Measurements from ENCODE around the gene TENM4. TPM values are rescaled to one million over a fixed set of nuclear protein-coding genes. Genes with fewer than 3 reads are reported as not detected.

Gene TENM4
- polyA plus RNA-seq, 1 of the 3 experiments (the other 2 are of a cell fraction) = 16.7 TPM

- Histone ChIP-seq H3K27ac (ENCODE audit: low read depth in 2 of 2, low read length in 1 of 2) (peak overlapping the region in 1 of 2 experiments; percentile 94; a peak in 2 of 4 replicates), H3K9me3 (no peaks in the 10 kb centered on the region), H3K9me2 (no peaks in the 10 kb centered on the region), H3K4me1 (ENCODE audit: control insufficient read depth in 1 of 2, insufficient read depth in 2 of 2, low read depth in 1 of 2, low read length in 1 of 2) (peaks cover 0 to 44% of the 10 kb centered on the region in 2 experiments; a peak in 2 of 4 replicates), H3K4me2 (no peak overlapping the region), H3K27me3 (ENCODE audit: insufficient read depth) (no peaks in the 10 kb centered on the region), H3K36me3 (replicated peaks in 1 of 2; ENCODE audit: control insufficient read depth in 1 of 2, insufficient read depth in 2 of 2, low read length in 1 of 2) (peaks cover 0 to 37% of the 10 kb centered on the region in 2 experiments), H2AFZ (ENCODE audit: low read depth) (no peak overlapping the region), H3F3A (replicated peaks; ENCODE audit: insufficient read depth) (no peaks in the 10 kb centered on the region), H3K4me3 (ENCODE audit: low read depth in 2 of 2, low read length in 1 of 2) (no peak overlapping the region), H3K9ac (no peak overlapping the region), H4K20me1 (ENCODE audit: insufficient read depth) (no peaks in the 10 kb centered on the region), H3K79me2 (ENCODE audit: insufficient read depth) (no peaks in the 10 kb centered on the region)
- ChIA-PET CTCF (interaction anchor here (1.1 to 1.9 kb wide), 2 partner anchors 8 to 14 kb away, joined by 3 to 12 read pairs; no protein-coding TSS in a partner anchor), POLR2A (interaction anchor here (0.6 to 0.7 kb wide), 2 partner anchors 16 to 1843 kb away, joined by 3 read pairs; no protein-coding TSS in a partner anchor)
- TF ChIP-seq GATA2 (CRISPR knock-in tag; IDR thresholded peaks at IDR 0.05) = peak; percentile 47; the same call in 1 of the 2 replicates
- TF ChIP-seq RAD21 (IDR thresholded peaks at IDR 0.05; ENCODE audit: low read length) = 0 out of 2 replicates have a peak, but pooled peaks have one; percentile 13
- 0 out of 2 replicates have a peak, but pooled peaks have one; percentile 25 for TF ChIP-seq RCOR1 (IDR thresholded peaks at IDR 0.05; ENCODE audit: low read length)
- no peak for TF ChIP-seq TEAD4 (IDR thresholded peaks at IDR 0.05; ENCODE audit: borderline replicate concordance, insufficient read depth)
- peak in 1 of 2 experiments; percentile 69; a peak in 1 of 4 replicates for TF ChIP-seq EP300 (IDR thresholded peaks at IDR 0.05; ENCODE audit: borderline replicate concordance in 1 of 2, low read depth in 1 of 2, low read length in 1 of 2)
- TF ChIP-seq MXI1 (IDR thresholded peaks at IDR 0.05; ENCODE audit: low read depth, low read length) = peak; percentile 19; the same call in 1 of the 2 replicates
- peak; percentile 36 for DNase-seq
- WGBS (ENCODE audit: low lambda C conversion rate) = 71% methylated on average over 8 of the region's 8 CpGs
These were observed 710.5 kb downstream of the TENM4 start for GRCh38 chr11:78730267-78730824.

GRCh38 chr11:78727816-78728215 lies 713.0 kb downstream of the TENM4 start:
- no peaks in the 10 kb centered on the region for H3F3A ChIP-seq (replicated peaks; ENCODE audit: insufficient read depth)
- H3K27ac ChIP-seq (ENCODE audit: low read depth in 2 of 2, low read length in 1 of 2) = no peak overlapping the region; a peak in 1 of 4 replicates
- no peaks in the 10 kb centered on the region for H3K9me2 ChIP-seq
- H4K20me1 ChIP-seq (ENCODE audit: insufficient read depth) = no peaks in the 10 kb centered on the region
- H3K9me3 ChIP-seq = no peaks in the 10 kb centered on the region
- H3K4me1 ChIP-seq (ENCODE audit: control insufficient read depth in 1 of 2, insufficient read depth in 2 of 2, low read depth in 1 of 2, low read length in 1 of 2) = peaks cover 0 to 35% of the 10 kb centered on the region in 2 experiments; a peak in 2 of 4 replicates
- no peaks in the 10 kb centered on the region for H3K79me2 ChIP-seq (ENCODE audit: insufficient read depth)
- WGBS (ENCODE audit: low lambda C conversion rate) = 89% methylated on average over 5 of the region's 5 CpGs
- ChIA-PET CTCF (interaction anchor here (0.7 kb wide), 1 partner anchor 320 kb away, joined by 3 read pairs; no protein-coding TSS in a partner anchor), POLR2A (no interaction called here)
- peaks cover 3 to 52% of the 10 kb centered on the region in 2 experiments for H3K36me3 ChIP-seq (replicated peaks in 1 of 2; ENCODE audit: control insufficient read depth in 1 of 2, insufficient read depth in 2 of 2, low read length in 1 of 2)
- no peaks in the 10 kb centered on the region for H3K27me3 ChIP-seq (ENCODE audit: insufficient read depth)
- H3K4me3 ChIP-seq (ENCODE audit: low read depth in 2 of 2, low read length in 1 of 2) = no peak overlapping the region
- TF ChIP-seq RCOR1 (IDR thresholded peaks at IDR 0.05; ENCODE audit: low read length) (no peak), GATA2 (CRISPR knock-in tag; IDR thresholded peaks at IDR 0.05) (no peak), NFIC (IDR thresholded peaks at IDR 0.05; ENCODE audit: borderline replicate concordance) (no peak), MAX (IDR thresholded peaks at IDR 0.05; ENCODE audit: low read depth) (no peak), NRF1 (IDR thresholded peaks at IDR 0.05; ENCODE audit: low read depth, low read length) (no peak), YY1 (IDR thresholded peaks at IDR 0.05; ENCODE audit: low read depth) (no peak)
- no peak overlapping the region for H3K4me2 ChIP-seq
- no peak for DNase-seq
- no peak overlapping the region for H3K9ac ChIP-seq
- no peak overlapping the region for H2AFZ ChIP-seq (ENCODE audit: low read depth)

GRCh38 chr11:78725200-78725599 lies 715.6 kb downstream of the TENM4 start:
- H3K9me2 ChIP-seq = no peaks in the 10 kb centered on the region
- H3K4me1 ChIP-seq (ENCODE audit: control insufficient read depth in 1 of 2, insufficient read depth in 2 of 2, low read depth in 1 of 2, low read length in 1 of 2) = peaks cover 0 to 15% of the 10 kb centered on the region in 2 experiments; a peak in 1 of 4 replicates
- WGBS (ENCODE audit: low lambda C conversion rate) = 78% methylated on average over 5 of the region's 5 CpGs
- peaks cover 3 to 61% of the 10 kb centered on the region in 2 experiments for H3K36me3 ChIP-seq (replicated peaks in 1 of 2; ENCODE audit: control insufficient read depth in 1 of 2, insufficient read depth in 2 of 2, low read length in 1 of 2)
- H3K27ac ChIP-seq (ENCODE audit: low read depth in 2 of 2, low read length in 1 of 2) = peak overlapping the region in 1 of 2 experiments; percentile 50; a peak in 2 of 4 replicates
- no peaks in the 10 kb centered on the region for H4K20me1 ChIP-seq (ENCODE audit: insufficient read depth)
- H3K4me3 ChIP-seq (ENCODE audit: low read depth in 2 of 2, low read length in 1 of 2) = no peak overlapping the region
- no peak overlapping the region for H3K4me2 ChIP-seq
- no peaks in the 10 kb centered on the region for H3K27me3 ChIP-seq (ENCODE audit: insufficient read depth)
- no peak overlapping the region for H2AFZ ChIP-seq (ENCODE audit: low read depth)
- no peak overlapping the region for H3K9ac ChIP-seq
- no peaks in the 10 kb centered on the region for H3K9me3 ChIP-seq
- POLR2A ChIA-PET = no interaction called here
- CTCF ChIA-PET = interaction anchor here (1.1 to 1.9 kb wide), 4 partner anchors 9 to 375 kb away, joined by 3 to 7 read pairs (median 3); no protein-coding TSS in a partner anchor
- no peaks in the 10 kb centered on the region for H3K79me2 ChIP-seq (ENCODE audit: insufficient read depth)
- TF ChIP-seq RCOR1 (IDR thresholded peaks at IDR 0.05; ENCODE audit: low read length) = 0 out of 2 replicates have a peak, but pooled peaks have one; percentile 11
- TF ChIP-seq GATA2 (CRISPR knock-in tag; IDR thresholded peaks at IDR 0.05) = peak; percentile 53
- no peak for TF ChIP-seq CTCF (IDR thresholded peaks at IDR 0.05)
- no peaks in the 10 kb centered on the region for H3F3A ChIP-seq (replicated peaks; ENCODE audit: insufficient read depth)
- peak; percentile 32 for DNase-seq

Measured in SK-N-SH (cell line).